ENCODE results near the gene ERBB4.

ERBB4 gene

DNA sequence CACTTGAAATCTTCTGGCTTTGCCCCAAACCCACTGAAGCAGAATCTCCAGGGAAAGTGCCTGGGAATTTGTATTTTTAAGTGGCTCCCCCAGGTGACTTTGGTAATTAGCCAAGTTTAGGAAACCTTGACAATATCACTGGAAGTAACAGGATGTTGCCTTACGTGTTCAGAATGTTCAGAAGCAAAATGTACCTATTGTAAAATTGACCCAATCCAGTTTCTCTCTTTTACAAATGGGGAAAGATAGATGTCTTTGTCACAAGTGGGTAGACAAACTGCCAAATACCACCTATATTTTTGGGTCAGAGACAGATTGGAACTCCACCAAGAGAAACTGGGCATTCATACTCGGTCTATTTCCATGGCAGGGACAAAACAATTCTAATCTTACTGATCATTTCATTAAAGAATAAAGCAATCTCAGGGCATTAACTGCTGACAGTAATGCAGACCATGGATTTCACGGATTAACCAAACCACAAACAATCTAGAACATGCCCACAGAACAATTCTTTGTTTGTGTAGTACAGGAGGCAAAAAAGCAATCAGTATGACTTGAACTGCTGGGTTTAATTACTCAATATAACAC is 255.8 kb downstream of the ERBB4 start:
- Histone ChIP-seq H3F3A (ENCODE audit: control insufficient read depth, insufficient read depth) (no peaks in the 10 kb centered on the region), H3K4me1 (ENCODE audit: control insufficient read depth, low read length) (no peaks in the 10 kb centered on the region), H3K9me3 (ENCODE audit: control insufficient read depth, insufficient read depth, low read length) (no peaks in the 10 kb centered on the region), H3K36me3 (ENCODE audit: control insufficient read depth, low read length) (no peaks in the 10 kb centered on the region), H4K20me1 (ENCODE audit: control insufficient read depth, insufficient read depth, low read depth, low read length) (no peaks in the 10 kb centered on the region), H3K9me2 (replicated peaks; ENCODE audit: control insufficient read depth, low read length) (no peaks in the 10 kb centered on the region), H3K4me2 (ENCODE audit: low read length) (no peak overlapping the region), H3K4me3 (ENCODE audit: low read length) (no peak overlapping the region), H3K27me3 (ENCODE audit: control insufficient read depth, low read length) (no peaks in the 10 kb centered on the region), H3K79me2 (ENCODE audit: control insufficient read depth, low read length) (no peaks in the 10 kb centered on the region), H3K27ac (ENCODE audit: low read depth, low read length) (no peak overlapping the region)
- no peak for TF ChIP-seq EZH2phosphoT487 (IDR thresholded peaks at IDR 0.05; ENCODE audit: borderline replicate concordance, low read length)
- TF ChIP-seq, protein P1, sequence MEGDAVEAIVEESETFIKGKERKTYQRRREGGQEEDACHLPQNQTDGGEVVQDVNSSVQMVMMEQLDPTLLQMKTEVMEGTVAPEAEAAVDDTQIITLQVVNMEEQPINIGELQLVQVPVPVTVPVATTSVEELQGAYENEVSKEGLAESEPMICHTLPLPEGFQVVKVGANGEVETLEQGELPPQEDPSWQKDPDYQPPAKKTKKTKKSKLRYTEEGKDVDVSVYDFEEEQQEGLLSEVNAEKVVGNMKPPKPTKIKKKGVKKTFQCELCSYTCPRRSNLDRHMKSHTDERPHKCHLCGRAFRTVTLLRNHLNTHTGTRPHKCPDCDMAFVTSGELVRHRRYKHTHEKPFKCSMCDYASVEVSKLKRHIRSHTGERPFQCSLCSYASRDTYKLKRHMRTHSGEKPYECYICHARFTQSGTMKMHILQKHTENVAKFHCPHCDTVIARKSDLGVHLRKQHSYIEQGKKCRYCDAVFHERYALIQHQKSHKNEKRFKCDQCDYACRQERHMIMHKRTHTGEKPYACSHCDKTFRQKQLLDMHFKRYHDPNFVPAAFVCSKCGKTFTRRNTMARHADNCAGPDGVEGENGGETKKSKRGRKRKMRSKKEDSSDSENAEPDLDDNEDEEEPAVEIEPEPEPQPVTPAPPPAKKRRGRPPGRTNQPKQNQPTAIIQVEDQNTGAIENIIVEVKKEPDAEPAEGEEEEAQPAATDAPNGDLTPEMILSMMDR (IDR thresholded peaks at IDR 0.05; ENCODE audit: low read depth, low read length, poor library complexity, severe bottlenecking) = no peak

DNA sequence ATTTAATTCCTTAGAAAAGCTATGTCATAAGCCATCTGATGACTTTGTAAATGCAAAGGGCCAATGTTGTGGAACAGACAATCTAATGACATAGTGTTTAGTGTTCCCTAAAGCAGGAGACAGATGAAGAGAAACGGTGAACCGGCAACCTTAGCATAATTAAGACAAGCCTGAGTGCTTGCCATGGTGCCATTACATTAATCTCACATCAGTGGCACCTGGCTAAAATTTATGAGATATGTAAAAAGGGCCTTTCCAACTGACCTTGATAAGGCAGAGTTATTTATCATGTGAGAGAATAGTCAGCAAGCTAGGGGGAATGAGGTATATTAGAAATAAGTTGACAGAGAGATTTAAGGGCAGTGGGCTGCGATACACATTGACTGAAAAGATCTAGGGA is 261.8 kb downstream of the ERBB4 start:
- no peaks in the 10 kb centered on the region for H3K79me2 ChIP-seq (ENCODE audit: control insufficient read depth, low read length)
- H4K20me1 ChIP-seq (ENCODE audit: control insufficient read depth, insufficient read depth, low read depth, low read length) = no peaks in the 10 kb centered on the region
- H3K4me3 ChIP-seq (ENCODE audit: low read length) = no peak overlapping the region
- H3K4me2 ChIP-seq (ENCODE audit: low read length) = no peak overlapping the region
- H3K27ac ChIP-seq (ENCODE audit: low read depth, low read length) = no peak overlapping the region
- no peaks in the 10 kb centered on the region for H3F3A ChIP-seq (ENCODE audit: control insufficient read depth, insufficient read depth)
- no peaks in the 10 kb centered on the region for H3K9me2 ChIP-seq (replicated peaks; ENCODE audit: control insufficient read depth, low read length)
- no peaks in the 10 kb centered on the region for H3K4me1 ChIP-seq (ENCODE audit: control insufficient read depth, low read length)
- H3K36me3 ChIP-seq (ENCODE audit: control insufficient read depth, low read length) = no peaks in the 10 kb centered on the region
- H3K27me3 ChIP-seq (ENCODE audit: control insufficient read depth, low read length) = no peaks in the 10 kb centered on the region
- TF ChIP-seq, protein P1 (IDR thresholded peaks at IDR 0.05; ENCODE audit: low read depth, low read length, poor library complexity, severe bottlenecking) = no peak
- TF ChIP-seq EZH2phosphoT487 (IDR thresholded peaks at IDR 0.05; ENCODE audit: borderline replicate concordance, low read length) = no peak
- no peaks in the 10 kb centered on the region for H3K9me3 ChIP-seq (ENCODE audit: control insufficient read depth, insufficient read depth, low read length)

DNA sequence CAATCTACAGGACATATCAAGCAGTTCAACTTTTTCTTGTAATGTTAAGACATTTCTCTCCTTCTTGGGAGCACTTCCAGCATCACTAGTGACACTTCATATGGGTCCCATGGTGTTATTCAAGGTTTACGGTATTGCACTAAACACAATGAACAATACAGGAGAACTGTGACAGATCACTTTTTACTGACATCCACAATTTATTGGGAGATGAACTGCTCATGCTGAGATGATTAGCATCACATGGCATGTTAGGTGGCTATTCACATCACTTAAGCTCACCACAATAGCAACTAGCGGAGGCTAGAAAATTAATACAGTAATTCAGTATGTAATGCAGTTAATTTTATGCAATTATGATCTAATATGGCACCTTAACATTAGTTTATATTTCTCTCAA is 264.4 kb downstream of the ERBB4 start:
- H3K4me3 ChIP-seq (ENCODE audit: low read length) = no peak overlapping the region
- no peak overlapping the region for H3K27ac ChIP-seq (ENCODE audit: low read depth, low read length)
- H3K27me3 ChIP-seq (ENCODE audit: control insufficient read depth, low read length) = no peaks in the 10 kb centered on the region

More for the DNA sequence above, 264.4 kb downstream of the ERBB4 start:
- TF ChIP-seq, protein P1 (IDR thresholded peaks at IDR 0.05; ENCODE audit: low read depth, low read length, poor library complexity, severe bottlenecking) = no peak
- TF ChIP-seq EZH2phosphoT487 (IDR thresholded peaks at IDR 0.05; ENCODE audit: borderline replicate concordance, low read length) = no peak
- Histone ChIP-seq H3K9me3 (ENCODE audit: control insufficient read depth, insufficient read depth, low read length) (no peaks in the 10 kb centered on the region), H3K4me1 (ENCODE audit: control insufficient read depth, low read length) (no peaks in the 10 kb centered on the region), H3K79me2 (ENCODE audit: control insufficient read depth, low read length) (no peaks in the 10 kb centered on the region), H3F3A (ENCODE audit: control insufficient read depth, insufficient read depth) (no peaks in the 10 kb centered on the region), H3K36me3 (ENCODE audit: control insufficient read depth, low read length) (no peaks in the 10 kb centered on the region), H3K9me2 (replicated peaks; ENCODE audit: control insufficient read depth, low read length) (no peaks in the 10 kb centered on the region), H3K4me2 (ENCODE audit: low read length) (no peak overlapping the region), H4K20me1 (ENCODE audit: control insufficient read depth, insufficient read depth, low read depth, low read length) (no peaks in the 10 kb centered on the region)

Data from DOHH2 (cell line).